ENCODE results near the gene MYCBP2.

MYCBP2 gene

GRCh38 chr13:77222000-77222690, 104.7 kb downstream of the MYCBP2 start:
- Histone ChIP-seq H3K9me3 (replicated peaks; ENCODE audit: insufficient read depth, low read length) (no peaks in the 10 kb centered on the region), H3K4me2 (ENCODE audit: low read depth, low read length) (no peak overlapping the region), H4K20me1 (ENCODE audit: insufficient read depth, low read length) (no peaks in the 10 kb centered on the region), H3K9ac (ENCODE audit: low read length) (no peak overlapping the region), H3K36me3 (replicated peaks; ENCODE audit: insufficient read depth, low read length) (no peaks in the 10 kb centered on the region), H3F3A (ENCODE audit: insufficient read depth, low read length) (no peaks in the 10 kb centered on the region), H3K9me2 (replicated peaks; ENCODE audit: insufficient read depth, low read length) (no peaks in the 10 kb centered on the region), H3K4me1 (ENCODE audit: low read length) (no peaks in the 10 kb centered on the region), H3K27ac (ENCODE audit: low read length) (no peak overlapping the region), H3K27me3 (replicated peaks; ENCODE audit: insufficient read depth, low read length) (no peaks in the 10 kb centered on the region), H3K79me2 (ENCODE audit: low read length) (no peaks in the 10 kb centered on the region), H2AFZ (ENCODE audit: low read length) (no peak overlapping the region), H3K4me3 (ENCODE audit: low read length) (no peak overlapping the region)
- TF ChIP-seq EZH2phosphoT487 (IDR thresholded peaks at IDR 0.05; ENCODE audit: low read length): no peak
- TF ChIP-seq EZH2 (optimal IDR thresholded peaks at IDR 0.05; ENCODE audit: low read depth, low read length): no peak
- TF ChIP-seq, protein P1, sequence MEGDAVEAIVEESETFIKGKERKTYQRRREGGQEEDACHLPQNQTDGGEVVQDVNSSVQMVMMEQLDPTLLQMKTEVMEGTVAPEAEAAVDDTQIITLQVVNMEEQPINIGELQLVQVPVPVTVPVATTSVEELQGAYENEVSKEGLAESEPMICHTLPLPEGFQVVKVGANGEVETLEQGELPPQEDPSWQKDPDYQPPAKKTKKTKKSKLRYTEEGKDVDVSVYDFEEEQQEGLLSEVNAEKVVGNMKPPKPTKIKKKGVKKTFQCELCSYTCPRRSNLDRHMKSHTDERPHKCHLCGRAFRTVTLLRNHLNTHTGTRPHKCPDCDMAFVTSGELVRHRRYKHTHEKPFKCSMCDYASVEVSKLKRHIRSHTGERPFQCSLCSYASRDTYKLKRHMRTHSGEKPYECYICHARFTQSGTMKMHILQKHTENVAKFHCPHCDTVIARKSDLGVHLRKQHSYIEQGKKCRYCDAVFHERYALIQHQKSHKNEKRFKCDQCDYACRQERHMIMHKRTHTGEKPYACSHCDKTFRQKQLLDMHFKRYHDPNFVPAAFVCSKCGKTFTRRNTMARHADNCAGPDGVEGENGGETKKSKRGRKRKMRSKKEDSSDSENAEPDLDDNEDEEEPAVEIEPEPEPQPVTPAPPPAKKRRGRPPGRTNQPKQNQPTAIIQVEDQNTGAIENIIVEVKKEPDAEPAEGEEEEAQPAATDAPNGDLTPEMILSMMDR (IDR thresholded peaks at IDR 0.05; ENCODE audit: low read length): no peak
- no peak for DNase-seq

DNA sequence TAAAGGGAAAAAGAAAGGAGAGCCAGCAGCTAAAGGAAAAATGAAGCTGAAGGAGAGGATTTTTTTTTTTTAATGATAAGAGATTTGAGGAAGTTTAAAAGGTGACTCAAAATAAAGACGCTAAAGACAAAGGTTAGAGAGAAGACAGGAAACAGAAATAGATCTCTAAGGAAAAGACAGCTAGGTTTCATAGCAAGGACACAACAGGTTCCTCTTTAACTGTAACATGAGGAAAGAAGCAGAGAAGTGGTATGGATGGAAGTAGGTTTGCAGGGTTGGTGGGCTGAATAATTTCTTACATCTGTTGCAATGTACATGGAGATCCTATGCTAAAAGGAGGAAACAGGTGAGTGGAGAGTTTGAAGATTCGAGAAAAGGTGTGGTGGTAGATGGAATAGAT, 107.5 kb downstream of the MYCBP2 start:
- no peaks in the 10 kb centered on the region for H3F3A ChIP-seq (ENCODE audit: insufficient read depth, low read length)
- H3K4me1 ChIP-seq (ENCODE audit: low read length): no peaks in the 10 kb centered on the region
- H3K9ac ChIP-seq (ENCODE audit: low read length): no peak overlapping the region
- no peak for DNase-seq
- no peaks in the 10 kb centered on the region for H3K79me2 ChIP-seq (ENCODE audit: low read length)
- no peaks in the 10 kb centered on the region for H4K20me1 ChIP-seq (ENCODE audit: insufficient read depth, low read length)
- no peak overlapping the region for H2AFZ ChIP-seq (ENCODE audit: low read length)
- H3K27me3 ChIP-seq (replicated peaks; ENCODE audit: insufficient read depth, low read length): no peaks in the 10 kb centered on the region
- H3K4me3 ChIP-seq (ENCODE audit: low read length): no peak overlapping the region
- H3K9me3 ChIP-seq (replicated peaks; ENCODE audit: insufficient read depth, low read length): no peaks in the 10 kb centered on the region
- no peak overlapping the region for H3K27ac ChIP-seq (ENCODE audit: low read length)
- 0 out of 2 replicates have a peak, but pooled peaks cover 5% of the 10 kb centered on the region for H3K36me3 ChIP-seq (replicated peaks; ENCODE audit: insufficient read depth, low read length)
- TF ChIP-seq EZH2 (optimal IDR thresholded peaks at IDR 0.05; ENCODE audit: low read depth, low read length): no peak
- no peak for TF ChIP-seq EZH2phosphoT487 (IDR thresholded peaks at IDR 0.05; ENCODE audit: low read length)
- TF ChIP-seq, protein P1 (IDR thresholded peaks at IDR 0.05; ENCODE audit: low read length): no peak
- no peak overlapping the region for H3K4me2 ChIP-seq (ENCODE audit: low read depth, low read length)
- H3K9me2 ChIP-seq (replicated peaks; ENCODE audit: insufficient read depth, low read length): no peaks in the 10 kb centered on the region

DNA sequence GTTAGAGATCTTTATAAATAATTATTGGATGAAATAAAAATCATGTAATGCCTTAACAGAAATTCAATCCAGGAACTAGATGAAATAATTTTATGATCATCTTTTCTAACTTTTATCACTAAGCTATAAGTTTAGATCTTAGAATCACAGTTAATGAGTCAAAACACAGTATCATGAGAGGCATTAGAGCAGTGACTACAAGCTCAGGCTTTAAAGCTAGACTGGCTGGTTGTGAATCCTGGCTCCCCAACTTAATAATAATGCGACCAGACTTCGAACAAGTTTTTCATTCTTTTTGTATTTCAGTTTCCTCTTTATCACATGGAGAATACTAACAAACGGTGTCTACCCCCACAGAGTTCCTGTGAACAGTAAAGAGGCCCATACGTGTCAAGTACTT, 108.6 kb downstream of the MYCBP2 start:
- TF ChIP-seq, protein P1 (IDR thresholded peaks at IDR 0.05; ENCODE audit: low read length): no peak
- TF ChIP-seq EZH2phosphoT487 (IDR thresholded peaks at IDR 0.05; ENCODE audit: low read length) (no peak), EZH2 (optimal IDR thresholded peaks at IDR 0.05; ENCODE audit: low read depth, low read length) (no peak)
- no peaks in the 10 kb centered on the region for H3K27me3 ChIP-seq (replicated peaks; ENCODE audit: insufficient read depth, low read length)
- H3K27ac ChIP-seq (ENCODE audit: low read length): no peak overlapping the region
- no peak overlapping the region for H3K4me2 ChIP-seq (ENCODE audit: low read depth, low read length)
- no peak overlapping the region for H3K4me3 ChIP-seq (ENCODE audit: low read length)
- no peaks in the 10 kb centered on the region for H3K9me2 ChIP-seq (replicated peaks; ENCODE audit: insufficient read depth, low read length)
- H3K9ac ChIP-seq (ENCODE audit: low read length): no peak overlapping the region
- no peaks in the 10 kb centered on the region for H3K79me2 ChIP-seq (ENCODE audit: low read length)
- no peak overlapping the region for H2AFZ ChIP-seq (ENCODE audit: low read length)
- no peaks in the 10 kb centered on the region for H3K4me1 ChIP-seq (ENCODE audit: low read length)
- DNase-seq: no peak
- H3F3A ChIP-seq (ENCODE audit: insufficient read depth, low read length): no peaks in the 10 kb centered on the region
- 0 out of 2 replicates have a peak, but pooled peaks cover 5% of the 10 kb centered on the region for H3K36me3 ChIP-seq (replicated peaks; ENCODE audit: insufficient read depth, low read length)
- H4K20me1 ChIP-seq (ENCODE audit: insufficient read depth, low read length): no peaks in the 10 kb centered on the region
- H3K9me3 ChIP-seq (replicated peaks; ENCODE audit: insufficient read depth, low read length): no peaks in the 10 kb centered on the region

Data from MM.1S (cell line).